Brain microvascular endothelial cell (primary cell): ENCODE results near the gene PDGFC.

ENCODE experiments used
- DNase-seq: peaks from one replicate; pipeline ENCODE4 v3.0.0-alpha.2; 2020
- H3K27ac ChIP-seq: fragments of 250-450 bp; sonication (Bioruptor Pico); 2 replicates; pipeline ENCODE4 v1.5.1; 2020; ENCODE audit warnings: mild to moderate bottlenecking, moderate library complexity
- H3K27me3 ChIP-seq: fragments of 250-450 bp; sonication (Bioruptor Pico); replicated peaks from 2 replicates; pipeline ENCODE4 v1.5.1; 2020; ENCODE audit warnings: mild to moderate bottlenecking
- H3K36me3 ChIP-seq: fragments of 250-450 bp; sonication (Bioruptor Pico); replicated peaks from 2 replicates; pipeline ENCODE4 v1.5.1; 2020; ENCODE audit warnings: mild to moderate bottlenecking
- H3K4me3 ChIP-seq: 2 replicates; pipeline ENCODE4 v1.5.1; 2011; ENCODE audit warnings: low read depth, mild to moderate bottlenecking, control low read depth, low read length, moderate library complexity
- in situ Hi-C: cut with HindIII; loops from 2 replicates; pipeline ENCODE4 v1.10.0; 2017; ENCODE audit warnings: low sequenced_read_pairs, low pct_ligation_motif_present
- TF ChIP-seq, protein P1 (sequence below): IDR thresholded peaks from 2 replicates; pipeline ENCODE4 v1.5.1; 2011; ENCODE audit warnings: low read depth, mild to moderate bottlenecking, moderate library complexity, low read length, control low read depth, inconsistent platforms; ENCODE audit errors: missing control alignments

PDGFC gene

DNA sequence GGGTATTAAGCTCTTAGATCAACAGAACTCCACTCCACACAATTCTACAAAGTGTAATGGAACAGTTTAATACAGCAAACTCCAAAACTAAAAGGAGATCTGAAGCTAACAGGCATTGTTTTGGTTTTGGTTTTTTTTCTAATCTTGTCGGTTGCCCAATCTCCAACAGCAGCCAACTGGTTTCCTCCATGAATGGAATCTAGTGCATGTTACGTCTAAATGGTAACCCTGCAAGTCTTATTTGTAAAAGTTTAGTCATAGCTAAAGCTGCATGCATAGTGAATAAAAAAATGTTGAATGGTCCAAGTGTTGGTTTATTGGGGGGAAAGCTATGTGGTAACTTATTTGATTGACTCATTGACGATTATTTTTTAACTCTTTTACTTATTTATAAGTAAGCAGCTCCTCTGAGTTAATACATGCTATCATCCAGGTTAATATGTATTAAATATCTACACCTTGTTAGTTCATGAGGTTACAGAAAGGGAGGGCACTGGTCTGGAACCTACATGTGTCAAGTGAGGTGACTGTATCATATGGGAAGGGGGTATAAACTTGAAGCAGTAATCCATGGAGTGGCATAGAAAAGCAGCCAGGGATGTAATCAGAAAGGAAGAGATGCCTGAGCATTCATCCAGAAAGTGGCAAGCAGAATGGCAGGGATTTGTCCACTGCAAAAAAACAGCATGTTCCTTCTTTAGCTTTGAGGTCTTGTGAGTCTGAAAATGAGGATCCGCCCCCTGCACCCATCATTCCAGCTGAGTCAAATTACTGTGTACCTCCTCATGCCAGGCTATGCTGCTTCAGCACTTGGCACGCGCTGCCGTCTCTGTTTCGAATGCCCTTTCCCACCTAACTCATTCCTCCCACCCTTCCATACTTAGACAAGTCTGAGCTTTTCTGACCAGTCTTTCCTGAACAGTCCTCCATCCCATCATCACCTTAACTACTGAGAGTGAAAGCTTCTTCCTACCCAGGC is 81.7 kb downstream of the PDGFC start:
- peak; percentile 52 for DNase-seq
- in situ Hi-C loops, result no loop called here
- H3K36me3 ChIP-seq, result no peaks in the 10 kb centered on the region
- peak overlapping the region; percentile 42 for H3K27ac ChIP-seq
- H3K27me3 ChIP-seq, result no peaks in the 10 kb centered on the region
- TF ChIP-seq, protein P1, sequence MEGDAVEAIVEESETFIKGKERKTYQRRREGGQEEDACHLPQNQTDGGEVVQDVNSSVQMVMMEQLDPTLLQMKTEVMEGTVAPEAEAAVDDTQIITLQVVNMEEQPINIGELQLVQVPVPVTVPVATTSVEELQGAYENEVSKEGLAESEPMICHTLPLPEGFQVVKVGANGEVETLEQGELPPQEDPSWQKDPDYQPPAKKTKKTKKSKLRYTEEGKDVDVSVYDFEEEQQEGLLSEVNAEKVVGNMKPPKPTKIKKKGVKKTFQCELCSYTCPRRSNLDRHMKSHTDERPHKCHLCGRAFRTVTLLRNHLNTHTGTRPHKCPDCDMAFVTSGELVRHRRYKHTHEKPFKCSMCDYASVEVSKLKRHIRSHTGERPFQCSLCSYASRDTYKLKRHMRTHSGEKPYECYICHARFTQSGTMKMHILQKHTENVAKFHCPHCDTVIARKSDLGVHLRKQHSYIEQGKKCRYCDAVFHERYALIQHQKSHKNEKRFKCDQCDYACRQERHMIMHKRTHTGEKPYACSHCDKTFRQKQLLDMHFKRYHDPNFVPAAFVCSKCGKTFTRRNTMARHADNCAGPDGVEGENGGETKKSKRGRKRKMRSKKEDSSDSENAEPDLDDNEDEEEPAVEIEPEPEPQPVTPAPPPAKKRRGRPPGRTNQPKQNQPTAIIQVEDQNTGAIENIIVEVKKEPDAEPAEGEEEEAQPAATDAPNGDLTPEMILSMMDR, result no peak
- H3K4me3 ChIP-seq, result no peak overlapping the region

- peak; percentile 42 for DNase-seq
- TF ChIP-seq, protein P1, result no peak
- Histone ChIP-seq H3K4me3 (no peak overlapping the region), H3K27ac (peak overlapping the region; percentile 42), H3K36me3 (no peaks in the 10 kb centered on the region), H3K27me3 (no peaks in the 10 kb centered on the region)
- in situ Hi-C loops, result no loop called here
Observed at GRCh38 chr4:156888762-156889161, 82.8 kb downstream of the PDGFC start.

GRCh38 chr4:156886481-156886880 is 85.1 kb downstream of the PDGFC start:
- in situ Hi-C loops, result no loop called here
- H3K4me3 ChIP-seq, result no peak overlapping the region
- H3K27me3 ChIP-seq, result no peaks in the 10 kb centered on the region
- no peak for DNase-seq
- H3K36me3 ChIP-seq, result no peaks in the 10 kb centered on the region
- TF ChIP-seq, protein P1, result no peak
- no peak overlapping the region for H3K27ac ChIP-seq

- DNase-seq, result no peak
- H3K36me3 ChIP-seq, result no peaks in the 10 kb centered on the region
- no peaks in the 10 kb centered on the region for H3K27me3 ChIP-seq
- no peak overlapping the region for H3K4me3 ChIP-seq
- in situ Hi-C loops, result no loop called here
- TF ChIP-seq, protein P1, result no peak
- H3K27ac ChIP-seq, result no peak overlapping the region
Observed at GRCh38 chr4:156885374-156885773, 86.2 kb downstream of the PDGFC start.

DNA sequence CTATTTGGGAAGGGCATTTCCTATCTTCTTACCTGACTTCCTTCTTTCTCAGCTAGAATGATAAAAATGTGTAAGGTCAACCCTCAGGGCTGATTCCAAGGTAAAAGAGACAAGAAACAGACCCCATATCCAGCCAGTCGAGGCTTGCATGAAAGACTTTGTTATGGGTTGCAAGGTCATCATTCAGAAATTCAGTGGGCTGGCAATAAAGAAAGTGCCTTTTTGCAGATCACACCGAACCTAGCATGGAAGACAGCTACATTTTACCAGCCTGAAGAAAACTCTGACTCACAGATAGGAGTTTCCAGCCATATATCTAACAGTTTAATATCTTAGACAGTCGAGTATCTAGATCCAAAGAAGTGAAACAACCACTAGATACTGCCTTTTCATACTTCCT is 87.4 kb downstream of the PDGFC start:
- DNase-seq, result no peak
- Histone ChIP-seq H3K4me3 (no peak overlapping the region), H3K36me3 (no peaks in the 10 kb centered on the region), H3K27me3 (no peaks in the 10 kb centered on the region), H3K27ac (no peak overlapping the region)
- TF ChIP-seq, protein P1, result no peak
- in situ Hi-C loops, result no loop called here
